ENCODE data around the gene TJP3.

The TJP3 gene

DNA sequence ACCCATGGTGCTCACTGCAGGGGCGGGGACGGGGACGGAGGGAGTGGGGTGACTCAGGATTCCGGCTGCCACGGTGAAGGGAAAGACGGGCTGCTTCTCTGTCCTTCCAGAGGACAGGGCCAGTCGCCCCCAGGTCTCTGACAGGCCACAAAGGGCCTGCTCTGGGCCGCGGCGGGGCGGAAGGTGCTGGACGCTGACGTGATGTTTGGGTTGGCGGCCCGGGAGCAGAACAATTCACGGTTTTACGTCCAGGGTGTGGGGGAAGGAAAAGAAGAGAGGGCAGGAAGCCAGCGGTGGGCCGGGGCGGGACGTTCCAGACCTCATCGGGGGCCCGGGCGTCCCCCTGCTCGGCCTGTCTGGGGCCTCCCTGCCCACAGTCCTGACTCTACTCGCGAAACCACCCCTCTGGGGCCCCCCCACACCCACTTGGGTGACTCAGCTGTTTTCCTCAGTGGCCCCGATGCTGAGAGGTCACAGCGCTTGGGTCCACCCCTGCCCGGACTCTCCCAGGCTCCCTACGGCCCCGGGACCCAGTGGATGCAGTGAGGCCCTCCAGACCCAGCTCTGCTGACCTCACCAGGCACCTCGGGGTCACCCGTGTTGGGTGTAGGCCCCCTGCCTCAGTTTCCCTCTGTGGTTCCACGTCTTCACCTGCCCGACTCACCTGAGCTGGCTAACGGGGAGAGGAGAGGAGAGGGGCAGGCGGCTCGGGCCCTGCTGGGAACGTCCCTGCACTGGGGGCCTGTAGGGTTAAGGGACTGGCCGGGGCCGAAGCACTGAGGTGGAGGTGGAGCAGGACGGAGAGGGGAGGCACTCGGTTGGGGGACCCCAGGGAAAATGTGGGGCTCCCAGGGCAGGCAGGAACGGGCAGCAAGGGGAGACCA, 37.1 kb upstream of the TJP3 start:
- no peak for DNase-seq

DNA sequence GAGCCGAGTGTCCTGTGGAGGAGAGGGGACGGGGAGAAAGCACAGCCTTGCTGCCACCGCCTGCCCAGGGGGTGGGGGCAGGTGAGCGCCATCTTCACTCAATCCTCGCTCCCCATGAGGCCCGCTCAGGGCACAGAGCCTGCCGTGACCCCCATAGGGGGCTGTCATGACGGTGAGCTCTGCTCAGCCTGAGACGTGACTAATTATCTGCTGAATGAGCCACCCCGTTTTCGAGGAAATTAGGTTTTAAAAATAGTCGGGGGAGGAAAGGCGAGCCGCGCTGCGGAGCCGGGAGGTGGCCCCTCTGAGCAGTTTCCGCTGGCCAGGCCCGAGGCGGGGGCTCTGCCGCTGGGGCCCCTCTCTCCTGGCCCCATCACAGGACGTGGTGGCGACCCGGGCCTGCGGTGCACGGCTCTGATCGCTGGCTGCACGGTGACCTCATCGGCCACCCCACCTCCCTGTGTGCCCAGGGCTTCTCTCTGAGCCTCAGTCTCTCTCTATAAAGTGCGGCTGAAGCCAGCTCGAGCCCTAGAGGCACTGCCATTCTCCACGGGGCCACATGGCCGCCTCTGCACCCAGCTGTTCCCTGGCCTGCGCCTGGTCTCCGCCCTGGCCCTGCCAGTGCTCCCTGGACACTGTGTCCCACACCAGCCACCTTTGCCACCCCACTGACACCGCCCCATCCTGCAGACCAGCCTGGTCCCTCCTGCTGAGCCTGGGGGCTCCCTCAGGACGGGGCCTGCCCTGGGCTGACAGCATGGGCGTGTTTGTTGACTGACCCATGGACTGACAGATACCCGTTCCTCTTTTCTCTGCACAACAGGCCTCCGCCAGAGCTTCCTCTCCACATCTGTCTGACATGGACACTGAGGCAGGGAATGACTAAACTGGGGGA, 36.3 kb upstream of the TJP3 start:
- DNase-seq, result no peak

DNA sequence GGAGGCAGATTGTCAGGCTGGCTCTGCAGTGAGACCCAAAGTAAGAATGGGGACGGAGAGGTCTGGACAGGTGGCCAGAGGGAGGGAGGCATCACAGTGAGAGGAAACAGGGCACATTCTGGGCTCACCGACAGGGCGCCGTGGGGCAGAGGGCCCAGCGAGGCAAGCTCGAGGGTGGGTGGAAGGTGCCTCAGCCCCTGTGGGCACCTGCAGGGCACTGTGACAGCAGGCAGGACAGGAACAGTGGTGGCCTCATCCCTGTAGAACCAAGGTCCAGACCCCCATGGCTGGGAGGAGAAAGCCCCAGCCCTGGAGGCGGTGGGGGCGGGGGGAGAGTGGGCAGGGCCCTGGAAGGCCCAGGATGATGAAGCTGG, 35.6 kb upstream of the TJP3 start:
- DNase-seq, result no peak

DNA sequence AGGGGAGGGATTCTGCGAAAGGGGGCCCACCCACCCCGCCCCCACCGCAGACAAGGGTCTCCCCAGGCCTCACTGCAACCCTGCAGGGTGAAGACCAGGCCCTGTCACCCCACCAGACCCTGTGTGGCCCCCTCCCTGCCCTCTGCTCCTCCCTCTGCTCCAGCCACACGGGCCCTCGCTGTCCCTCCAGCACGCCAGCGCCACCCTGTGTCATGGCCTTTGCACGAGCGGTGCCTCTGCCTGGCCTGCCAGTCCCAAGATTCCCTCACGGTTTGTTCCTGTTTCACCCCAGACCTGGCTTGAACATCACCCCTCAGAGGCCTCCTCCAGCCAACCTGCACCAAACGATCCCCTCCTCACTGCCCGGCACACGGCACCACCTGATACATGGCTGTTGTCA, 35.2 kb upstream of the TJP3 start:
- no peak for DNase-seq

DNA sequence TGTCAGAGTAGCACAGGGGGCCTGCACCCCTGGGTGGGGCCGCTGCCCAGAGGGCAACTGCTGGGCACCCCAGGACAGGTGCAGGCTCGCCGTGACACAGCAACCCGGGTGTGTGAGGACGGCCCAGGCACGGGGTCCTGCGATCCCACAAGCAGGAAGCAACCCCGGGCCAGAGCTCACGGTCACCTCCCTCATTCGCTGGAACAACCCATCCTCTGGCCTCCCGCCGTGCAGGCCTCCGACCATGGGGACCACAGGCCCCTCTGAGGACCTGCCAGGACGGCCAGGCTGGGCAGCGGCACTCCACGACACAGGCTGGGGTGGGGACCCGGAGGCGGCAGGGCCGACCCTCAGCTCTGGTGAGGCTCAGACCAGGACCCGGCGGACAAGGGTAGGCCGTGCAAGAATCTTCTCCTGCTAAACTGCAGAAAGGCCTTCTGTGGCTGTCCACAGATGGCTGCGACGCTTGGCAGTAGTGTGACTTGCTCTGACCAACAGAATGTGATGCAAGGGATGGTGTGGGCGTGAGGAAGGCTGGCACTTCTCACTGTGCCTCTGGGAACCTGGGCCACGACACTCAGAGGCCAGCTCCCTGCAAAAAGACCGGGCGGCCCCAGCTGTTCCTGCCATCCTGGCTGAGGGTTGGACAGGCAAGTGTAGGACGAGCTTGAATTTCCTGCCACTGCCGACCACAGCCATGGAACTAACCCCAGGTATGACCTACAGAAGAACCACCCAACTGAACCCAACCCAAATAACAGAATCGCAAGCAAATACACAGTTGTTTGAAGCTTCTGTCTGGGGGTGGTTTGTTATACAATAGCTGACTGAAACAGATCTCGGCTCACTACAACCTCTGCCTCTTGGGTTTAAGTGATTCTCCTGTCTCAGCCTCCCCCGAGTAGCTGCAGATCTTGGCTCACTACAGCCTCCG, 34.4 kb upstream of the TJP3 start:
- DNase-seq, result no peak

DNA sequence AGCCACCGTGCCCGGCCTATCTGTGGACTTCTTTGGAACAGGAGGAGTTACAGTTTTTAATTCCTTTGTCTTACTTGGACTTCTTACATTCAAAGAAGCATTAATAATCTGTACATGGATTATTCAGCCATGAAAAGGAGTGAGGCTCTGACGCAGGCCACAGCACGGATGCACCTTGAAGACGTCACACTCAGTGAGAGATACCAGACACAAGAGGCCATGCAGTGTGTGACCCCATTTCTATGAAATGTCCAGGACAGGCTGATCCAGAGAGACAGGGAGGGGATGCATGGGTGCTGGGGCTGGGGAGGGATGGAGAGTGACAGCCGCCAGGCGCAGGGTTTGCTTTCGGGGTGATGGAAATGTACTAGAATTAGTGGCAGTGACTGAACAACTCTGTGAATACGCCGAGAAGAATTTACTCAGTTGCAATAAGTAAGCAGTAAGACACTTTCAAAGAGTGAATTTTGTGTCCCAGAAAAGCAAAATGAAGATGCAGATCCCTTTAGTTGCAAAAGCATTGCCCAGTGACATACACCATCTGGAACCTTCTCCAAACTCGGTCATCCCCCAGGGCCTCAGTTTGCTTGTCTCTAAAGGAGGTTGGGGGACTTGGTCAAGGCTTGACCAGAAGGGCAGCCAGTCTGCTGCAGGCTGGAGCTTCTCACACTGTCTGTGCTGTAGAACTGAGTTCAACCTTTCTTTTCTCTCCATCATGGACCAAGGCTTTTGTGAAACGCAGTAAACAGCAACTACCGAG, 33.2 kb upstream of the TJP3 start:
- DNase-seq, result no peak

DNA sequence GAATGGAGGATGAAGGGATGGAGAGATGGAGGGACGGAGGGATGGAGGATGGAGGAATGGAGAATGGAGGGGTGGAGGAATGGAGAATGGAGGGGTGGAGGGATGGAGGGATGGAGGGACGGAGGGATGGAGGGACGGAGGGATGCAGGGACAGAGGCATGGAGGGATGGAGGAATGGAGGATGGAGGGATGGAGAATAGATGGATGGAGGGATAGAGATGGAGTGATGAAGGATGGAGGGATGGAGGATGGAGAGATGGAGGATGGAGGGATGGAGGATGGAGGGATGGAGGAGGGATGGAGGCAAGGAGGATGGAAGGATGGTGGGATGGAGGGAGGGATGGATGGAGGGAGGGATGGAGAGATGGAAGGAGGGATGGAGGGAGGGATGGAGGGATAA, 30.0 kb upstream of the TJP3 start:
- no peak for DNase-seq

DNA sequence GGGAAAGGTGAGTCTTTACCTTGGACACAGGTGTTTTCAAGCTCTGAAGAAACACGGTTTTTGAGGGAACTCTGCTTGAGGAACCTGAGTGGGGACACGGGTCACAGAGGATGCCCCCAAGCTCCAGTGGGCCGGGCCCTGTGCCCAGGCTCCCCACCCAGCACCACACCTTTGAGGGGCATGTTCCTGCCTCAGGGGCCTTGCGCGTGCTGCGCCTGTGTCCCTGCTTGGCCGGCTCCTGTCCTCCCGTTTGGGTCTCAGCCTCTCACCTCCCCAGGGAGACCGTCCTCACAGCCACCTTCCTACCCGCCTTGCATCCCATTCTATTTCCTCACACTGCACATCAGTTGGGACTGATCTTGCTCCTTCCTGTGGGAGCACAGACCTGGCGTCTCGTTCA, 29.0 kb upstream of the TJP3 start:
- DNase-seq, result no peak

DNA sequence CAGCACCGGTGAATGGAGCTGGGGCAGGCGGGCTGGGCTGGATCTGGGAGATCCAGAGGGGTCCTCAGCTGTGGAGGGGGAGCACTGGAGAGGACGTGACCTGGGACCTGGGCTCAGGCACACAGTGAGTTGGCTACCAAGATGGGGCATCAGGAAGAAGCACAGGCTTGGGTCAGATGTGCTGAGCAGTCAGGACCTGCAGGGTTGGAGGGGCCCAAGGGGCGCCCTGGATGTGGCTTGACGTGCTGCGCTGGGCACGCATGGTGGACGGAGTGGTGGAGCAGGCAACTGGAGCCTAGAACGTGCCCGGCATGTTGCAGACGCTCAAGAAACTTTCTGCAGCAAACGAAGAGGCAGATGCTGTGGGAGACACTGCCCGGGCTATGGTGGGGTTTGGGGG, 28.6 kb upstream of the TJP3 start:
- no peak for DNase-seq

DNA sequence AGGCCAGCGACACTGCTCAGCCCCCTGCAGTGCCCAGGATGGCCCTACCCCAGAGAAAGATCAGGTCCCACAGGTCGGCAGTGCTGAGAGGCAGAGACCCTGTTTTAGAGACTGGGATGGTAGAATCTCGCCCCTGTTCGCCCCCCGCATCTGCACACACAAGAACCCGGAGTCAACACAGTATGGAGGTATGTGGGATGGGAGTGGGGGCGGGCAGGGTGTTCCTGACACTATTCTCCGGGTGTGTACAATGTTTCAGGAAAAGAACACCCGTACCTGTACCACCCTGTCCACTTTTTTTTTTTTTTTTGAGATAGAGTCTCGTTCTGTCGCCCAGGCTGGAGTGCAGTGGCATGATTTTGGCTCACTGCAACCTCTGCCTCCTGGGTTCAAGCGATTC, 27.2 kb upstream of the TJP3 start:
- no peak for DNase-seq

DNA sequence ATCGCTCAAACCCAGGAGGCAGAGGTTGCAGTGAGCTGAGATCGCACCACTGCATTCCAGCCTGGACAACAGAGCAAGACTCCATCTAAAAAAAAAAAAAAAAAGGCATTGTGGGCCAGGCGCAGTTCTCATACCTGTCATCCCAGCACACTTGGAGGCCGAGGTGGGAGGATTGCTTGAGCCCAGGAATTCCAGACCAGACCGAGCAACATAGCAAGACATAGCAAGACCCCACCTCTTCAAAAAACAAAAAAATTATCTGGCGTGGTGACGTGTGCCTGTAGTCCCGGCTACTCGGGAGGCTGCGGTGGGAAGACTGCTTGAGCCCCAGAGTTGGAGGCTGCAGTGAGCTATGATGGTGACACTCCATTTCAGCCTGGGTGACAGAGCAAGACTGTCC, 25.9 kb upstream of the TJP3 start:
- DNase-seq, result no peak

DNA sequence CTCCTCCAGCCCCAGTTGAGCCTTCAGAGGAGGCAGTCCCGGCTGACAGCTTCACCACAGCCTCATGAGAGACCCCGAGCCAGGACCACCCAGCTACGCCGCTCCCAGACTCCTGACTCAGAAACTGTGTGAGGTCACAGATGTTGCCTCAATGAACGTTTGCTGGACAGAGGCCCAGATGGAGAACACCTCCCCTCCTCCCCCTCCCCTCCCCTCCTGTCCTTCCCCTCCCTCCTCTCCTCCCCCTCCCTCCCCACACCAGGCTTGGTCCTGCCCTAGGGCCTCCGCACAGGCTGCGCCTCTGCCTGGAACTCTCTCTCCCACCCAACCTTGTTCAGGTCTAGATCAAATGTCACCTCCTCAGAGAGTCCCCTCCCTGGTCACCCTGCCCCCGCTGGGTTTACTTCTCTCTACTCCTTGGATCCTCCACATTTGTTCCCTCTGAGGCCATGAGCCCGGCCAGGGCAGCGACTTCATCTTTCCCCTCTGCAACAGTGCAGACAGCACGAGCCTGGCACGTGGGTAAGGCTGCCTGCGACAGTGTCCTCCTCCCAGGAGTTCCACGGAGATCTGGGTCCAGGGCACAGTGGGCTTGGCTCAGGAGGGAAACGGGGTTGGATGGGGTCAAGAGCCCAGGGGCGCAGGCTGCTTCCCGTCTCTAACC, 25.3 kb upstream of the TJP3 start:
- no peak for DNase-seq

DNA sequence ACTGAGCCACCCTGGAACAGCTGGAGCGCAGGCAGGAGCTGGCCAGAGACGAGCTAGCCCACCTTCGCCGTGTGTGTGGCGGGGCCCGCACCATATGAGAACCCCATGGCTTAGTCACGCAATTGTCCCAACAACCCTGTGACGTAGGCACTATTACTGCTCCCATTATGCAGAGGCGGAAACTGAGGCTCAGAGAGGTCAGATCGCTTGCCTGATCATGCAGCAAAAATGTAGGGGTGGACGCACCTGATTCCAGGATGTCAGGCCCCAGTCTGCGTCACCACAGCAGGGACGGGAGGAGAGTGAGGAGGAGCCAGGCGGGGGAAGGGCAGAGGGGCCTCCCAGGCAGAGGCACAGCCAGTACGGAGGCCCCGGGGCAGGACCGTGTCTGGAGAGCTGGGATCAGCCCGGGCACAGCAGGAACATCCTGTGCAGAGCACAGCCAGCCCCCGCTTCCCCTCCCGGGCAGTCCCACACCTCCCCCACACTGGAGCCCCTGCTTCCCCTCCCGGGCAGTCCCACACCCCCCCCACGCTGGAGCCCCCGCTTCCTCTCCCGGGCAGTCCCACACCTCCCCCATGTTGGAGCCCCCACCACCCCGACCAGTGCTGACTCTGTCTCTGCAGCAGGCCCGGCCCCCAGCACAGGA, 24.7 kb upstream of the TJP3 start:
- no peak for DNase-seq

DNA sequence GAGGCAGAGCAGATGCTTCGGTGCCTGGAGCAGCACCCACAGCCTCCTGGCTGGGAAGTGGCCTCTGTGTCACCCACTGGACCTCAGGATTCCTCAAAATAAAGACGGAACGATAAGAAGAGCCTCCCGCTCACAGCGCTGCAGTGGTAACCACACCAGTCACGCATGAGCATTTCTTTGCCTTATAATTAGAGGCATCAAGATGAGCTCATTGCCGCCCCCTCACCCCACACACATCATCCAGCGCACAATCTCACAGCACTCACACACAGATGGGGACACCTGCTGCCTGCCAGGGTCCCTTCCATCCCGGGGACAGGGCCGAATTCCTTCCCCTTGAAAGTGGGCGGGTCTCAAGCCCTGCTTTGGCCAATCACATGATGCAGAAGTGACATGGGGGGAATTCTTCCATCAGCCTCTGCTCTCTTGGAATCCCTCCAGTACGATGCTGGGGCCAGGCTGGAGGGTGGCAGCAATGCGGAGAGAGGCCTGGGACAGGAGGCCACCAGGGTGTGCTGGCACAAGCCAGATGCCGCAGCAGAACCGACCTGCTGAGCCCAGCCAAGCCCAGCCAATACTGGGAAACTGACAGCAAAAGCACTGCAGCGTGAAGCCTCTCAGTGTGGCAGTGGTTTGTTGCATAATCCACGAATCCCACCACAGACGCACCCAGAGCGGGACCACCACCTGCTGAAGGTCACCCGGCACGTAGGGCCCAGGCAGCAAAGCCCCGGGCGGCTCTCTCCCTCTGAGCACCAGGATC, 23.9 kb upstream of the TJP3 start:
- DNase-seq, result no peak

DNA sequence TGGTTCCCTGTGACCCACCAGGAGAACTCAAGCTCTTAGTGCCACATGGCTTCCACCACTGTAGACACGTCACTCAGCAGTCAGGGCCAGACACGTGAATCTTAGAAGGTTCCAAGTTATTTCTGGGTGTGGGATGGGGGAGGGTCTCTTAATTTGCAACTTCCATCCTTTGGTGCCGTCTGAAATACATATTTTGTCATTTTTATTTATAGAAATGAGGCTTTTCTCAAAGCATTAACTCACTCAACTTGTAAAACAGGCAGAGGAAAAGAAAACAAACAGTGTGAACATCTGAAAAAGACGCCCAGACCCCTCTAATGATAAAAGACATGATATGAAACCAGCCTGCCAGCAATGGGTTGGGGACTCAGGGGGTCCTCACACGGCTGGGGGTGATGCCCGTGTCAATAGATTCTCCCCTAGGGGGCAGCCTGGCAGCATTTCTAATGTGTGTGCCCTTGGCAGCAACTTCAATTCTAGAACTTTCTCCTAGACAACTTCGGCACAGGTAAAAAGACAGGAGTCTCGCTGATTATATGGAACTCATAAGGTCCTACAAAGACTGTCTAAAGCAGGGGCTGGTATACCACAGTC, 23.3 kb upstream of the TJP3 start:
- DNase-seq, result no peak

DNA sequence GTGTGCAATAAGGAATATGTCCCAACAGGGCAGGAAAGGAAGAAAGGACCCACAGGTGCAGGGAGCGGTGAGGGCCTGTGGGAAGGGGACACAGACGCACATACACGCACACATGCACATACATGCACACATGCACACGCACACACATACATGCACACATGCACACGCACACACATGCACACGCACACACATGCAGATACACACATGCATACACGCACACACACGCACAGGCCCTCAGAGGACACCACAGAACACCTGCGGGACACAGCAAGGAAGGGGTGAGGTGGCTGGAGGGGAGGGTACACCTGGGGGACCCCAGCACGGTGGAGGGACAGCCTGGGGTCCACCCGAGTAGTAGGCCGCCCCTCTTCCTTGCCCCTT, 20.8 kb upstream of the TJP3 start:
- no peak for DNase-seq

DNA sequence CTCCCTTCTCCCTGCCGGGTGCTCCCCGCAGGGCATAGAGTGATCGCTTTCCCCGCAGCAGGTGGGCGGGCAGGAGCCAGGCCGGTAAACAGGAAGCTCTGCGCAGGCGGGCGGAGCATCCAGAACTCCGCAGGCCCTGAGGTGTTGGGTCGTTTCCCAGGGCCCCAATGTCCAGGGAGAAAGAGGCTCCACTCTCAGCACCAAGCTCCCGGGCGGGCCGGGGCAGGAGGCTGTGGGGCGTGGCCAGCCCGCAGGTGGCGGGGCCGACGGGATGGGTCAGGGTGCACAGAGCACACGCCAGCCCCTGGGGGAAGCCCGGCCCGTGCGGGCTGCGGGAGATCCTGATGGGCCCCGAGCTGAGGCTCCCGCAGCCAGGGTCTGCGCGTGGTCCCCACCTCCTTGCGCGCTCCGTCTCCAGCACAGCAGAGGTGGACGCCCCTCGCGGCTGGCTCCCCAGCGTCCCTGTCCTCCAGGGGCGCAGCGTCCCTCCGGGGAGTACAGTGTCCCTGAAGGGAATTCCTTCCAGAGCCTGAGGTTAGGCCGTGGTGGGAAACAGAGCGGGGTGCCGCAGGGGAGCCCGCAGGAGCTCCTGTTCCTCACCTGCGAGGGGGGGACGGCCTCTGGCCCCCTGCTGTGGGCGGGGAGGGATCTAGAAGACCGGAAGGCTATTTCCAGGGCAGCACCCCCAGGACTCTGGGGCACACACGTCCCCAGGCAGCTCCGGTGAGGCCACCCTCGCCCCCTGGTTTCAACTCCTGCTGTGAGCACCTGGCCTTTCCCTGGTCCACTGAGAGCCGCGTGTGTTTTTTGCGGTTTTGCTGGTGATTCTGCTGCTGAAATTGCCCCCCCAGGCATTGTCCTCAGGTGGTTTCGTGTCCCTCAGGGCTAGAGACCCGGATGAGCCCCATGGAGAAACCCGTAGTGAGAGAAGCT, 20.1 kb upstream of the TJP3 start:
- no peak for DNase-seq

DNA sequence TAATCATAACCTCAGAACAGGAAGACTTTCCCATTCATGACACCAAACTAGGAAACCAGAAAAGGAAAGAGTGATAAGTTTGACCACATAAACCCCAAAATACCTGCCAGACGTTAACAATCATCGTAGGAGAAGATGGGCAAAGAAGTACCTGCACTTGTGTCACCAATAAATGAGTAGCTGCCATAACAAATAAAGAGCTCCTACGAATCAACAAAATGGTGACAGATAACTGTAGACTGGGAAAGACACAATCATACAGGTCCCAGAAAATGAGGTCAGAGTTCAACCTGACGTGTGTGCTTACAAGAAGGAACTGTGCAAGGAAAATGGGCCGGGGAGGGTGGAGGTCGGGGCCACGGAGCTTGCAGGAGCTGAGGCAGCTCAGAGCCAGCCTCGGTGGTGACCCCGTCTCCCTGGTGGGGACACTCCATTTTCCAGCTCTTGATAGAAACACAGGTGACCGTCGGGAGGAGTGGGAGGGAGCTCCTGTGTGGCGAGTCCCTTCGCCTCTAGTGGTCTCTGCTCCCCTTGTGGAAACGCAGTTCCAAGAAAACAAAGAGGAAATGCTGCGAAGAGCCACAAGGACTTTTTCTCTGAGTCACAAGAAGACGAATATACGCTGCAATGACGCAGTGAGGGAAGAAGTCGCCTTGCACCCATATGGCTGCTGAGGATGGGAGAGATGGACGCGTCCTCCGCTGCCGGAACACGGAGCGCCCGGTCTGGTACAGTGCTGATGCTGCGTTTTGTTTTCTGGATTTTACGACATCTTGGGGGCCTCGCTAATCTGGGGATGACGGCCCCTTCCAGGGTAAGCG, 17.4 kb upstream of the TJP3 start:
- DNase-seq, result no peak

Data from AML-193 (cell line).